GM21381 (cell line): ENCODE measurements around the gene SYNE1.
"Not testable (repeated sequence)": the region's sequence is repeated elsewhere in the genome, so short reads cannot be mapped to it uniquely, and the experiment has no call there.

ENCODE experiments used
- ATAC-seq: cut with Tn5 transposase; IDR thresholded peaks from one replicate; pipeline ENCODE4 v1.9.1; 2021; ENCODE audit warnings: mild to moderate bottlenecking, moderate library complexity; ENCODE audit not compliant: unreplicated experiment

The SYNE1 gene, protein sequence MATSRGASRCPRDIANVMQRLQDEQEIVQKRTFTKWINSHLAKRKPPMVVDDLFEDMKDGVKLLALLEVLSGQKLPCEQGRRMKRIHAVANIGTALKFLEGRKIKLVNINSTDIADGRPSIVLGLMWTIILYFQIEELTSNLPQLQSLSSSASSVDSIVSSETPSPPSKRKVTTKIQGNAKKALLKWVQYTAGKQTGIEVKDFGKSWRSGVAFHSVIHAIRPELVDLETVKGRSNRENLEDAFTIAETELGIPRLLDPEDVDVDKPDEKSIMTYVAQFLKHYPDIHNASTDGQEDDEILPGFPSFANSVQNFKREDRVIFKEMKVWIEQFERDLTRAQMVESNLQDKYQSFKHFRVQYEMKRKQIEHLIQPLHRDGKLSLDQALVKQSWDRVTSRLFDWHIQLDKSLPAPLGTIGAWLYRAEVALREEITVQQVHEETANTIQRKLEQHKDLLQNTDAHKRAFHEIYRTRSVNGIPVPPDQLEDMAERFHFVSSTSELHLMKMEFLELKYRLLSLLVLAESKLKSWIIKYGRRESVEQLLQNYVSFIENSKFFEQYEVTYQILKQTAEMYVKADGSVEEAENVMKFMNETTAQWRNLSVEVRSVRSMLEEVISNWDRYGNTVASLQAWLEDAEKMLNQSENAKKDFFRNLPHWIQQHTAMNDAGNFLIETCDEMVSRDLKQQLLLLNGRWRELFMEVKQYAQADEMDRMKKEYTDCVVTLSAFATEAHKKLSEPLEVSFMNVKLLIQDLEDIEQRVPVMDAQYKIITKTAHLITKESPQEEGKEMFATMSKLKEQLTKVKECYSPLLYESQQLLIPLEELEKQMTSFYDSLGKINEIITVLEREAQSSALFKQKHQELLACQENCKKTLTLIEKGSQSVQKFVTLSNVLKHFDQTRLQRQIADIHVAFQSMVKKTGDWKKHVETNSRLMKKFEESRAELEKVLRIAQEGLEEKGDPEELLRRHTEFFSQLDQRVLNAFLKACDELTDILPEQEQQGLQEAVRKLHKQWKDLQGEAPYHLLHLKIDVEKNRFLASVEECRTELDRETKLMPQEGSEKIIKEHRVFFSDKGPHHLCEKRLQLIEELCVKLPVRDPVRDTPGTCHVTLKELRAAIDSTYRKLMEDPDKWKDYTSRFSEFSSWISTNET (N-terminal part only)

DNA sequence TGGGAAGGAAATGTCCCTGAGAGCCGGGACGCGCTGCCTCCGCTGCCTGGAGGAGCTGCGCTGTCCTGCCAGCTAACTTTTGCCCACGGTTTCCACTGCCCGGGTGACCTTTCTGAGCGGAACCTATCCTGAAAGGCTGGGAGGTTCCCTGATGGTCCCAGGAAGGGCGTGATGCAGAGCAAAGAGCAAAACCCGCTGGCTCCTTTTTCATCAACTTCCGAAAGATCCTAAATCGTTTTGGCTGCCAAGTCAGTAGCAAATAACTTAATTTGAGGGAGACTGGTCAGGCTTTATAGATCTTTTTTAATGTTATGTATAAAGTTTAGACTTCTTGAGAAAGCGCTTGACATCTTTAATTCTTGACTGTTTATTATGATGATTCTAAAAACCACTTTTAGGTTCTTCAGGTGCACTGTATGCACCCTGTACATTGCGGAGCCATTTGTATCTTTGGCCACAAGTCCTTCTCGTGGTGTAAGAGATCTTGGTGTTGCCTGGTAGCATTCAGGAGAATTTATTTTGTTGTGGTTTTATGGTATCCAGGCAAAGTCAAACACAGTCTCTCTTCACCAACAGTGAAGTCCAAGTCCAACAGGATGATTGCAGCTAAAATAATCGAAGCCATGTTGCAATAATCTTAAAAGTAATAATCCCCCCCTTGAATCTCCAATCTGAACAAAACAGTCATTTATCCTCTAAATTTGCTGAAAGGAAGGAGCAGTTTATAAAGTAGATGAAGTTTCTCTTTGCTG, at the start of gene SYNE1:
Gene SYNE1 (minus strand): TSS at position 67 of the 752 bp plus-strand sequence. CDS start 9,031 bp downstream, outside the sequence.
- ATAC-seq = no peak

DNA sequence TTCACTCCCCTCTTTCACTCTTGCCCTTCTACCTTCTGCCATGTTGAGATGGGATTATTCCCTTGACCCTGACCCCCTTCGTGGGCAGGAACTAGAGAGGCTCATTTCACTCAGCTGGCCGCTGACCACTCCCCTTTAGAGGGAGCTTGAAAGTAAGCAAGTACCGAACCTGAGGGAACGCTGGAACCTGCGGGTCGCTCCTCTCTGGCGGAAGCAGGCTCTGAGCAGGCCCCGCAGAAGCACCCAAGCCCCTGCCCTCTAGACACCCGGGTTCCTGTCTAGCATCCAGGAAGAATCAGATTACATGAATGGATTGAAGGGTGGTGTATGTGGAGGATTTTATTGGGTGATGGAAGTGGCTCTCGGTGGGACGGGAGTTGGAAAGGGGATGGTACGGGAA, 48.7 kb upstream of the SYNE1 start:
- ATAC-seq = no peak

DNA sequence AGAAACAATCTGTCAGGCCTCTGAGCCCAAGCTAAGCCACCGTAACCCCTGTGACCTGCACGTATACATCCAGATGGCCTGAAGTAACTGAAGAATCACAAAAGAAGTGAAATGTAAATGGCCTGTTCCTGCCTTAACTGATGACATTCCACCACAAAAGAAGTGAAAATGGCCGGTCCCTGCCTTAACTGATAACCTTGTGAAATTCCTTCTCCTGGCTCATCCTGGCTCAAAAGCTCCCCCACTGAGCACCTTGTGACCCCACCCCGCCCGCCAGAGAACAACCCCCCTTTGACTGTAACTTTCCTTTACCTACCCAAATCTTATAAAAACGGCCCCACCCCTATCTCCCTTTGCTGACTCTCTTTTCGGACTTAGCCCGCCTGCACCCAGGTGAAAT, 45.8 kb upstream of the SYNE1 start:
- not testable (repeated sequence) for ATAC-seq

DNA sequence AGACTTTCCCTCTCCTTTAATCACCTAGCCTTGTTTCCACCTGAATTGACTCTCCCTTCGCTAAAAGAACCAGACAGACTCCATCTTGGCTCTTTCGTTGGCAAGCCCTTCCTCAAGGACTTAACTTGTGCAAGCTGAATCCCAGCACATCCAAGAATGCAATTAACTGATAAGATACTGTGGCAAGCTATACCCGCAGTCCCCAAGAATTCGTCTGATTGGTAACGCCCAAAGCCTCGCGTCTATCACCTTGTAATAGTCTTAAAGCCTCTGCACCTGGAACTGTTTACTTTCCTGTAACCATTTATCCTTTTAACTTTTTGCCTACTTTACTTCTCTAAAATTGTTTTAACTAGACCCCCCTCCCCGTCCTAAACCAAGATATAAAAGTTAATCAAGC, 45.0 kb upstream of the SYNE1 start:
- no peak for ATAC-seq

DNA sequence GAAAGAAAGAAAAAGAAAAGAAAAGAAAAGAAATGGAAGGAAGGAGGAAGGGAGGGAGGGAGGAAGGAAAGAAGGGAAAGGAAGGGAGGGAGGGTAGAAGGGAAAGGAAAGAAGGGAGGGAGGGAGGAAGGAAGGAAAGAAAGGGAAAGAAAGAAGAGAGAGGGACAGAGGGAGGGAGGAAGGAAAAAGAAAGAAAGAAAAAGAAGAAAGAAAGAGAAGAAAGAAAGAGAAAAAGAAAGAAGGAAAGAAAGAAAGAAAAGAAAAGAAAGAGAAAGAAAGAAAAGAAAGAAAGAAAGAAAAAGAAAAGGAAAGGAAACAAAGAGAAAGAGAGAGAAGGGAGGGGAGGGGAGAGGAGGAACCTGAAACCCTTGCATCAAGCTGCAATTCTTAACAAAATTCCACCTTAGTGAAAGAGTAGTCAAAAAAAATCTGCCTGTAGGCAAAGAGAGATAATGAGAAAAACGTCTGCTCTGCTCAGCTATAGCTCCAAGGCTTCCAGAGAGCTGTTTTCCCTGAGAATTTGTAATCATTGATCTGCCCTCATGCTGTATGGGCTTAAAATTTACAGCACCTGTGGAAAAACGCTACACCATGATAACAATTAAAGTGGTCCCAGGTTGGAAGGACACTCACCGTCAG, 43.8 kb upstream of the SYNE1 start:
- no peak for ATAC-seq

DNA sequence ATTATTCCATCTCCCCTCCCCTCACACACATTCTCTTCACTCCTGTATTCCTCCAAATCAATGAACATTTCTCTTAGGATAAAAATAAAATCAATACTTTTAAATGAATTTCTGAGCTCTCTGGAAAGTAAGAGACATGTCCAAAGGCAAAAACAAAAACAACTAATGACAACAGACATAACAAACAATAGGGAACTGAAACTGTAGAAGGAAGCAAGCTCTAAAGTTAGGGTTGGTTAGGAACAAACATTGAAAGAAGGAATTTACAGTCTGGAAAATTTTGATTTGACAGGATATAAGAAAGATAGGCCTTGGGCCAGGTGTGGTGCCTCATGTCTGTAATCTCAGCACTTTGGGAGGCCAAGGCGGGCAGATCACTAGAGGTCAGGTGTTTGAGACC, 43.0 kb upstream of the SYNE1 start:
- no peak for ATAC-seq

DNA sequence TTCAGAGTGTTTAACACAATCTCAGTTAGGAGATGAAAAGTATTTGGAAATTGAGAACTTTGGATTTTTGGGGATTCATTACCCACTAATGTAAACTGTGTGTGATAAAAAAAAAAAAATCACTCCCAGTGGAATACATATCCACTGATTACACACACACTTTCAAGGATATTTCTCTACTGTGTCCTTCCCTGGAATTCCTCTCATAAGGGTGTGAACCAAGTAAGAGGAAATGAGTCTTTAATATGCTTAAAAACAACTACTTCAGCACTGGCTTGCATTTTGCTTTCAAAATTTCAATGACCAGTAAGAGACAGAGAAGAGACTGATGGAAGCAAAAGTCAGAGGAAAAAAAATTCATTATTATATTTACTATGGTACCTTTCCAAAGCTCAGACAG, 36.1 kb upstream of the SYNE1 start:
- ATAC-seq = no peak

DNA sequence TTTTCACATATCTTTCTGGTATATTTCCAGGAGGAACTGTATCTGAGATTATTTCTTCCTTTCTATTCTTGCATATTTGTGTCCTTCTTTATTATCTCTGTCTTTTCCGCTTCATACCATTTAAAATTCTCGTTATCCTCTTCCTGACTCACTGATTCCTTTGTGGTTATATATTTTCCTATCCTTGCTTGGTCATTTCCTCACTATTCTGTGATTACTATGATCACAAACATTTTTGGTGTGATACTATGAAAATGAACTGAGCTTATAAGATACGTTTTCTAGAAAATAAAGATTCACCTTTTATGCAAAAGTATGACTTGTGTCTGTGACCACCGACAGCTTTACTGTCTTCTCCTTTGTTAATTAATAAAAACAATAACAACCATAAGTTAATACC, 34.0 kb upstream of the SYNE1 start:
- ATAC-seq = no peak

DNA sequence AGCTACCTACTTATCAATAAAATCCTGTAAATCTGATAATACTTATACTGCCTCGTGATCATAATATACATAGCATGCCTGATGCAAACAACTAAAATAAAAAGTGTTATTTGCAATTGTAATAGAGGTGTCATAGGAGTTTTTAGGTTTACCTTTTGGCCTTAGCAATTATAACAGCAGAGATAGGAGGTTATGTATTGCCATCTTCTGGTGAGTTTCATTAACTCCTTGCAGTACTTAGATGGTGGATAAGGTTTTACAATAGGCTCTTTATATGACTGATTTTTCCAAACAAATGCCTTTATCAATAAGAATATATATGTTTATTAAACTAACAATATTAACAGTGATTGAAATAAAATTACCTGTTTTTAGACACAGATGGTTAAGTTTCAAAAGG, 32.7 kb upstream of the SYNE1 start:
- ATAC-seq = no peak

DNA sequence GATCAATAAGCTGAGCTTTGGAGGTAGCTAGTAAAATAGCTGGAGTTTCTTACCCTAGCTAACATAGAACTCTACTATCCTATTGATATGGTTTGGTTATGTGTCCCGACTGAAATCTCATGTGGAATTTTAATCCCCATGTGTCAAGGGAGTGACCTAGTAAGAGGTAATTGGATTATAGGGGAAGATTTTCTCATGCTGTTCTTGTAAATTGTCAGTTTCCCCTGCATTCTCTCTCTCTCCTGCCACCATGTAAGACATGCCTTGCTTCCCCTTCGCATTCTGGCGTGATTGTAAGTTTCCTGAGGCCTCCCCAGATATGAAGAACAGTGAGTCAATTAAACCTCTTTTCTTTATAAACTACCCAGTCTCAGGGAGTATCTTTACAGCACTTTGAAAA, 24.6 kb upstream of the SYNE1 start:
- ATAC-seq = no peak

DNA sequence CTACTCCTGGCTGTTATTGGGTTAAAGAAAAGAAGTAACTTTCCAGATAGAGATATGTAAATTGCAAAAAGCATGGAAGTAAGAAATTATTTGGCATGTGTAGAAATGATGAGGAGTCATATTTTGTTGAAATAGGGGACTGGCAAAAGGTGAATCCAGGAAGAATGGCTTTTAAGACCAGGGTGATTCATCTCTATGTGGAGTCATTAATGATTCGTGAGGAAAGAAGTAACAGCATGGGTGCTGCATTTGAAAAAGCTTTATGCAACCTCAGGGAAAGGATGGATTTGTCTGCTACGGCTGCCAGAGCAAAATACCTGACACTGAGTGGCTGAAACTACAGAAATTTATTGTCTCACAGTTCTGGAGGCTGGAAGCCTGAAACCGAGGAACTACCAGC, 14.8 kb upstream of the SYNE1 start:
- no peak for ATAC-seq

DNA sequence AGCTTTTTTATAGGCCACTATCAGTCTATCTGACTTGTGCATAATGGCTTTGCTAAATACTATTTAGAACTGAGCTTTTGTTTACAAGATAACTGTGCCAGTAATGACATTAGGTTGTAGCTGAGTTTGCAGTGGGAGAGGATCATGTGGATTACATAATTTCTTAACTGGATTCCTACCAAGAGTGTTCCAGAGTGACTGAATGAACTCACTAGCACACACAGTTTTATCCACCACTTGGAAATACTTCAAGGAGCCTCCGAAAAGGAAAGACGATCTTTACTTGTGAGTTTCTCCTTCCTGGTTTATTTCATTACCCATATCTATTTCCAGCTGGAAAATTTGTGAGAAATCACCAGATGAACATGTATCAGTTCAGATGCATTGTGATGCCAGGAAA, 10.9 kb upstream of the SYNE1 start:
- no peak for ATAC-seq

DNA sequence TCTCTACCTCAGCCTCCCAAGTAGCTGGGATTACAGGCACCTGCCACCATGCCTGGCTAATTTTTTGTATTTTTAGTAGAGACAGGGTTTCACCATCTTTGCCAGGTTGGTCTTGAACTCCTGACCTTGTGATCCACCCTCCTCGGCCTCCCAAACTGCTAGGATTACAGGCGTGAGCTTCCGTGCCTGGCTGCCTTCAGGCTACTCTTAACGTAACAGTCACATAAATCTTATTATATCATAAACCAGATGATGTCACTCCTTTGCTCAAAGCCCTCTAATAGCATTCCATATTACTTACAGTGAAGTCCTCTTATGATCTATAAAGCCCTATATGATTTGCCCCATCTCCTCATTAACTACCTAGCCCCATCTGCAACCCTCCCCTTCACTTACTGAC, 9.6 kb upstream of the SYNE1 start:
- ATAC-seq = not testable (repeated sequence)

DNA sequence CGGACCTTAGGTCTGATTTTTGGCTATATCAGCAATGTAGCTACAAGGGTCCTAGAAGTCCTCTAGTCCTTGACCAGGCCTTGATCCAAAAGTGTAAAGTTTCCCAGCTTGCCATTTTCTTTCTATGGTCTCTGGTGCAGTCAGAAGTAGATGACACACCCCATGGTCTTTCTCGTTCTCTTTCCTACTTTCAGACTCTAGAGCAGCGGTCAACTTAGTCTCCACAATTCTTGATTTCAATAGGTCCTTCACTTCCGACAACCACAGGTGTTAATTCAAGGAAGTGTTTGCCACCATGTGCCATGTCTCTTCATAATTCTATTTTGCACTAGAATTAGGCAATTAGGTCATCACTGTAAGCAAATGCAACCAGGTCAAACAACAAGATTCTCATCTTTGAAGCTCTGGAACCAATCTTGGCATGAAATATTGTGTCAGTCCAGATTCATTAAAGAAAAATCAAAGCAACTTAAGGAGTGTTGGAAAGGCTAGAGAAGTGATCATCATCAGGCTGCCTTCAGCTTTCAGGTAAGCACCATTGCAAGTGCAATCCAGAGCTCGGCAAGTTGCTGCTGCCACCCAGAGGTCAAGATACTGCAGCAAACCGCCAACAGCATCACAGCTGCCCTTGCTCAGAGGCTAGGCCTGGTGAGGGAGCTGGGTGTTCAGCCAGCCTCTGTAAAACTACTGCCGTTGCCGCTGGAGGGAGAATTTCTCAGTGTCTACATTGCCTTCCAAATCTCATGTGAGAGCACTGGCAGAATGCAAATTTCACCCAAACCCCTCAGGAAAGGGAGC, 5.6 kb upstream of the SYNE1 start:
- ATAC-seq = peak; percentile 88

DNA sequence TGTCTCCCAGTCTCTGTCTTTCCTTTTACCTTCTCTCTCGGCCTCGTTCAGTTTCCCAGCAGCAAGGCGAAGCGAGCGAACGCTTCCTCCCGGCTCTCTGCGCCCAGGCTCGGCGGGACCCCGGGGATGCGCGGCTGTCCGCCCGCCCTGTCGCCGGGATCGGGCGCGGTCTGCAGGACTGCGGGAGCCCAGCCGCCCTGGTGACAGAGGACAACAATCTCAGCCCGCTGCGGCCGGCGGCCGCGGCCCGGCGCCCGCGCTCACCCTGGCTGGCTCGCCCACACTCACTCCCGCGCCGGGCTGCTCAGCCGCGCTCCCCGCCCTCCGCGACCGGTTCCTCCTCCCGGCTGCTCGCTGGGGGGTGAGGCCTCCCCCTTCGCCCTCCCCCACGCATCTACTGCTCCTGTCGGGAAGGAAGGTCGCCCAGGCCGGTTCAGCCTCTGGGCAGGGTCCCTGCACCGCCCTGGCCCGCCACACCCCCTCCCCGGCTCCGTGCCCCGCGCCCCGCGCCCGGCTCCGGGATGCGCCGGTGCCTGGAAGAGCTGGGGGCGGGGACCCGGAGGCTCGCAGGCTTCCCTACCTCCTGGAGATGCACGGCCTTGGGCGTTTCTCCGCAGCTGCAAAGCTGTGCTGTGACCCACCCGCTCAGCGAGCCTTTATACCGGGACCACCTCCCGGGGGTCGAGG, 410 bp downstream of the SYNE1 start:
- no peak for ATAC-seq

DNA sequence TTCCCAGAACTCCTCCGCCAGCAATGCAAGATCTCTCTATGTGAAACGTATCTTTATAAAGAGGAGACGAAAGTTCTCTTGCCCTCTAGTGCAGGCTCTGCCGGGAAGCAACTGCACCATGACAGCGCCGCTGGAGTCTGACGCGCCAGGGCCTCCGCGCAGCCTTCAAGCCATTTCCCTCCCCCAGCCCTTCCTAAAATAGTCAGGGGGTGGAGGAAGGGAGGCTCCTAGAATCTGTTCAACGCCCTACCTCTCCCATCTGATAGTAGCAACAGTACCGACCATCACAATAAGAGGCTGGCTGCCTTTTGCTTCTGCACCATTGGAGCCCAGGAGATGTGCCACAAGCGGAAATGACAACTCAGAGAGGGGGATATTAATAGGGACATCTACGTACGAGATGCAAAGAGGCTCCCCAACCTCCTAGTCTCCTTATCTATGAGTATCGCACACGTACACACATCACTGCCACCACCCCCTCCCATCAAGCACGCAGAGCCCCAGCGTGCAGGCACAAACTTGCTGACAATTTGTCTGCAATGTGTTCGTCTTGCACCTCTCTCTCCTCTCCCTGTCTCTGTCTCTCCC, 1.0 kb downstream of the SYNE1 start:
- no peak for ATAC-seq

DNA sequence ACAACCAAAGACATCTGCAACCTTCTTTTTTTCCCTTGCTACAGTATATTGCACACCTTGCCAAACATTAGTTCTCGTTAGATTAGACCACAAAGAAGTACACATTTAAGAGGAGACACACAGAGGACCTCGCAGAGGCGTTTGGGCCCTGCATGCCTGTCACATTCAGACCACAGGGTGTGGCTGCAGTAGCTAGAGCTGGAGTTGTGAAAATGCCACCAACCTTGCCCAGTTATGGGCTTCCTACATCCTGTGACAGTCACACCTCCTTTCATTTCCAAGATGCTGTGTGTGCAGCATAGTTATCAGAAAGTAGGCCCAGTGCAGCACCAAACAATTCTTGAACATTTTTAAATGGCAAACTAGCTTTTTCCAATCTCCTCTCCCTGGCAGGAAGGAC, 2.4 kb downstream of the SYNE1 start:
- ATAC-seq = peak; percentile 64

DNA sequence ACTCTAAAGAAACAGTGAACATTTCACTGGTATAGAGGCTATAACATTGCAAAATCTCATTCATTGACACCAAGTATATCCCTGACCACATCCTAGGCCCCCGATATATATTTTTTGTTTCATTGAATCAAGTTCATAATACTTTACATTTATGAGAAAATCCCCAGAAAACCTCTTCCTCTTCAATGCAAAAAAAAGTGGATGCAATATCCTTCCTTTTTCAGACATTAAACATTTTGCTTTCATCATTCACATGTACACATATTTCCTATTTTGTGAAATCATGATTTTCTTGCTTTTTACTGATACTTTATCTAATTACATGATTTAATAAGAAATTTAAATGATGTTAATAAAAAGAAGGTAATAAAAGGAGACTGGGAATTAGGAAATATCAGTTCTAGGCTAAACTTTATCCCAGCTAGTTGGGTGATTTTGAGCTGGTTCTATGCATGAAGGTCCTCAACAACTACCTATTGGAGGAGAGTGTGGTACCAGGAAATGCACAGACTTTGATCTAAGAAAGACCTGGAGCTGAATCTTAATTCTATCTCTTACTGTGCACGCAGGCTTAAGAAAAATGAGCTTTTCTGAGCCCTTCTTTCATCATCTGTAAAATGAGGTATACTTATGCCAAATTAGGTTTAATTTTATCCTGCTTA, 4.9 kb downstream of the SYNE1 start:
- ATAC-seq = no peak
